H9 (cell line): ENCODE data around the gene SNAPC2. TPM values are rescaled to one million over a fixed set of nuclear protein-coding genes. Genes with fewer than 3 reads are reported as not detected.

ENCODE experiments used
- DNase-seq: peaks from one replicate; pipeline ENCODE4 v3.0.0-alpha.2; 2017
- H2AFZ ChIP-seq: one replicate; pipeline ENCODE4 v1.6.1; 2013; ENCODE audit warnings: mild to moderate bottlenecking, low read length, control low read depth, moderate library complexity
- H2AK5ac ChIP-seq: 2 replicates; pipeline ENCODE4 v1.6.1; 2013; ENCODE audit warnings: low read length, control low read depth, mixed read lengths; ENCODE audit not compliant: insufficient read length
- H2BK120ac ChIP-seq: one replicate; pipeline ENCODE4 v1.6.1; 2013; ENCODE audit warnings: low read depth, mild to moderate bottlenecking, low read length, control low read depth, inconsistent platforms; ENCODE audit not compliant: poor library complexity, severe bottlenecking
- H2BK12ac ChIP-seq: 2 replicates; pipeline ENCODE4 v1.6.1; 2013; ENCODE audit warnings: low read length, control low read depth, mixed read lengths, low read depth; ENCODE audit not compliant: insufficient read length
- H2BK15ac ChIP-seq: 2 replicates; pipeline ENCODE4 v1.6.1; 2013; ENCODE audit warnings: low read depth, low read length, control low read depth
- H2BK20ac ChIP-seq: one replicate; pipeline ENCODE4 v1.6.1; 2013; ENCODE audit warnings: low read depth, mild to moderate bottlenecking, low read length, control low read depth, inconsistent platforms; ENCODE audit not compliant: poor library complexity, severe bottlenecking
- H2BK5ac ChIP-seq: 2 replicates; pipeline ENCODE4 v1.6.1; 2013; ENCODE audit warnings: low read length, control low read depth, mixed read lengths; ENCODE audit not compliant: insufficient read length
- H3K14ac ChIP-seq: 2 replicates; pipeline ENCODE4 v1.6.1; 2013; ENCODE audit warnings: low read length, control low read depth; ENCODE audit not compliant: insufficient read depth
- H3K18ac ChIP-seq: 2 replicates; pipeline ENCODE4 v1.6.1; 2013; ENCODE audit warnings: low read depth, mild to moderate bottlenecking, mixed read lengths, low read length, control low read depth; ENCODE audit not compliant: insufficient read length
- H3K23ac ChIP-seq: 2 replicates; pipeline ENCODE4 v1.6.1; 2013; ENCODE audit warnings: low read length, control low read depth, mixed read lengths, low read depth; ENCODE audit not compliant: insufficient read length
- H3K23me2 ChIP-seq: 2 replicates; pipeline ENCODE4 v1.6.1; 2013; ENCODE audit warnings: low read depth, mild to moderate bottlenecking, mixed read lengths, low read length, control low read depth; ENCODE audit not compliant: insufficient read length, poor library complexity, severe bottlenecking
- H3K27ac ChIP-seq: 2 replicates; pipeline ENCODE4 v1.5.1; 2013; ENCODE audit warnings: low read length, control low read depth, mixed read lengths, low read depth; ENCODE audit not compliant: insufficient read length
- H3K27me3 ChIP-seq: 2 replicates; pipeline ENCODE4 v1.6.1; 2013; ENCODE audit warnings: low read length, control low read depth, inconsistent platforms; ENCODE audit not compliant: insufficient read depth
- H3K4ac ChIP-seq: 2 replicates; pipeline ENCODE4 v1.6.1; 2013; ENCODE audit warnings: low read depth, mild to moderate bottlenecking, control low read depth, inconsistent platforms, low read length, moderate library complexity
- H3K4me1 ChIP-seq: 2 replicates; pipeline ENCODE4 v1.6.1; 2013; ENCODE audit warnings: low read length, control low read depth, inconsistent platforms; ENCODE audit not compliant: insufficient read depth
- H3K4me2 ChIP-seq: 2 replicates; pipeline ENCODE4 v1.6.1; 2013; ENCODE audit warnings: low read length, control low read depth, mixed read lengths; ENCODE audit not compliant: insufficient read length, insufficient read depth
- H3K56ac ChIP-seq: 2 replicates; pipeline ENCODE4 v1.6.1; 2013; ENCODE audit warnings: low read depth, mild to moderate bottlenecking, mixed read lengths, low read length, control low read depth; ENCODE audit not compliant: insufficient read length
- H3K79me1 ChIP-seq: 2 replicates; pipeline ENCODE4 v1.6.1; 2013; ENCODE audit warnings: low read depth, mild to moderate bottlenecking, moderate library complexity, low read length, control low read depth, inconsistent platforms; ENCODE audit not compliant: insufficient read depth, poor library complexity, severe bottlenecking
- H3K79me2 ChIP-seq: 2 replicates; pipeline ENCODE4 v1.6.1; 2013; ENCODE audit warnings: low read length, control low read depth, inconsistent platforms; ENCODE audit not compliant: insufficient read depth
- H3K9ac ChIP-seq: 2 replicates; pipeline ENCODE4 v1.6.1; 2013; ENCODE audit warnings: low read length, control low read depth, mixed read lengths; ENCODE audit not compliant: insufficient read length; ENCODE audit errors: extremely low read depth
- H3K9me3 ChIP-seq: one replicate; pipeline ENCODE4 v1.6.1; 2013; ENCODE audit warnings: low read depth, low read length, inconsistent platforms; ENCODE audit not compliant: control insufficient read depth
- H3T11ph ChIP-seq: one replicate; pipeline ENCODE4 v1.6.1; 2013; ENCODE audit warnings: mild to moderate bottlenecking, low read length, control low read depth, inconsistent platforms
- H4K20me1 ChIP-seq: one replicate; pipeline ENCODE4 v1.6.1; 2013; ENCODE audit not compliant: control insufficient read depth, insufficient read length, insufficient read depth
- H4K5ac ChIP-seq: 2 replicates; pipeline ENCODE4 v1.6.1; 2013; ENCODE audit warnings: low read depth, mild to moderate bottlenecking, mixed read lengths, low read length, control low read depth; ENCODE audit not compliant: insufficient read length
- H4K8ac ChIP-seq: replicated peaks from 2 replicates; pipeline ENCODE4 v1.6.1; 2013; ENCODE audit warnings: low read length, control low read depth, mixed read lengths, low read depth; ENCODE audit not compliant: insufficient read length
- H4K91ac ChIP-seq: 2 replicates; pipeline ENCODE4 v1.6.1; 2013; ENCODE audit warnings: low read depth, mild to moderate bottlenecking, moderate library complexity, mixed read lengths, low read length, control low read depth; ENCODE audit not compliant: insufficient read length
- H3K27ac Mint-ChIP-seq, 3 experiments: 2 replicates in 2 of 3; 3 replicates in 1 of 3; pipeline ENCODE4 v1.8.0; 2020 to 2021; ENCODE audit warnings: mixed read lengths in 3 of 3, mild to moderate bottlenecking in 1 of 3, moderate library complexity in 1 of 3
- H3K27me3 Mint-ChIP-seq: 2 replicates; pipeline ENCODE4 v1.8.0; 2021; ENCODE audit warnings: low read depth, mild to moderate bottlenecking, moderate library complexity, mixed read lengths
- H3K36me3 Mint-ChIP-seq, 3 experiments: 2 replicates in 2 of 3; 3 replicates in 1 of 3; pipeline ENCODE4 v1.8.0; 2020 to 2021; ENCODE audit warnings: low read depth in 3 of 3, mixed read lengths in 3 of 3; ENCODE audit not compliant: insufficient read depth in 1 of 3
- H3K4me1 Mint-ChIP-seq, 2 experiments: 2 replicates each; pipeline ENCODE4 v1.8.0; 2020; ENCODE audit warnings: mixed read lengths in 2 of 2
- H3K4me3 Mint-ChIP-seq, 2 experiments: 2 replicates in 1 of 2; 3 replicates in 1 of 2; pipeline ENCODE4 v1.8.0; 2020 to 2021; ENCODE audit warnings: mild to moderate bottlenecking in 2 of 2, mixed read lengths in 2 of 2, moderate library complexity in 1 of 2
- H3K9me3 Mint-ChIP-seq, 2 experiments: 2 replicates in 1 of 2; 3 replicates in 1 of 2; pipeline ENCODE4 v1.8.0; 2020; ENCODE audit warnings: mild to moderate bottlenecking in 2 of 2, mixed read lengths in 2 of 2, moderate library complexity in 1 of 2
- WGBS: extraction: QIAGEN DNeasy Blood & Tissue Kit; methylation state at CpG from one replicate; pipeline ENCODE4 v1.1.7; 2013; ENCODE audit warnings: missing lambda C conversion rate, low lambda C conversion rate, mixed read lengths; ENCODE audit not compliant: insufficient read length; ENCODE audit errors: extremely low coverage; 5-methylcytosine and 5-hydroxymethylcytosine counted together
- total RNA-seq: library from RNA; stranded (reverse); gene quantifications from 2 replicates; pipeline ENCODE4 v1.2.1, GENCODE V29; 2021
- TF ChIP-seq, protein P1 (sequence below): fragments of 200-600 bp; sonication (generic); conservative IDR thresholded peaks from 3 replicates; pipeline ENCODE4 v1.8.0; 2021; ENCODE audit warnings: antibody characterized with exemption, mild to moderate bottlenecking

SNAPC2 gene
- total RNA-seq, 1 experiment from 2014 or later: 17.8 TPM

DNA sequence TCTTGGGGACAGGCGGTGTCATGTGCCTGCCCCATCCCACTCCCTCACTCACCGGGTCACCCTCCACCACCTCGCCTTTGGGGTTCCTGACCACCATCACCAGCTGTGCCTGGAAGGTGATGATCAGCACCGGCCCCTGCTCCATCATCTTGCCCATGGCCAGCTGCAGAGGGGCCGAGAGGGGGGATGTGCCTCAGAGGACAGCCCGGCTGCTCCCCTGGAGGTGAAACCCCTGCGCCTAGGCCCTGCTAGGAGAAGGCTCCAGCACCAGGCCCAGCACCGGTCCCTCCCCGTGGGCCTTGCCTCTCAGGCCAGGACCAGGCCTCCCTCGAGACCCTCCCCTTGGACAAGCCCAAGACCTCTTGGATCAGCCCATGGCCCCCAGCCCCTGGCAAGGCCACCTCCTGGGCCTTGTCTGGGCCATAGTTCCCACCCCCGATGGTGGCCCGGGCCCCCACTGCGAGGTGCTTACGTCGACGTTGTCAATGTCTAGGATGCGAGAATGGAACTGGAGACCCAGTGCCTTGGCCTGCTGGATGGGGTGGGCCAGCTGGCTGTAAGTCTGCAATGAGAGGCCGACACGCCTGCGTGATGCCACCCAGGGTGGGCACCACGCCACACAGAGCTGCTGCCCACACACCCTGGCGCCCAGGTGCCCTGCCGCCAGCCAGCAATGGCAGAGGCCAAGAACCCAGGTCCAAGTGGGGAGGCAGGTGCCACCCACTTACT is 7.6 kb downstream of the SNAPC2 start:
- Histone ChIP-seq H3K9me3 (no peaks in the 10 kb centered on the region), H2BK120ac (no peak overlapping the region), H3K4ac (no peak overlapping the region), H3K4me1 (0 out of 2 replicates have a peak, but pooled peaks cover 4% of the 10 kb centered on the region), H4K8ac (no peak overlapping the region), H3K14ac (no peak overlapping the region), H3K23me2 (no peaks in the 10 kb centered on the region), H3K4me2 (no peak overlapping the region), H2BK12ac (no peak overlapping the region), H3K9ac (no peak overlapping the region), H2BK15ac (no peak overlapping the region), H3T11ph (no peak overlapping the region), H4K20me1 (no peaks in the 10 kb centered on the region), H3K23ac (no peak overlapping the region), H4K91ac (no peak overlapping the region), H3K79me1 (no peaks in the 10 kb centered on the region), H3K79me2 (no peaks in the 10 kb centered on the region), H3K27me3 (no peaks in the 10 kb centered on the region), H2BK20ac (no peak overlapping the region), H4K5ac (no peak overlapping the region), H2AFZ (no peak overlapping the region), H2AK5ac (no peak overlapping the region), H3K27ac (no peak overlapping the region), H3K56ac (no peak overlapping the region), H2BK5ac (no peak overlapping the region), H3K18ac (no peak overlapping the region)
- no peaks in the 10 kb centered on the region for H3K27me3 Mint-ChIP-seq
- H3K4me3 Mint-ChIP-seq: peak overlapping the region in 1 of 2 experiments; percentile 50; a peak in 2 of 5 replicates
- DNase-seq: no peak
- H3K9me3 Mint-ChIP-seq: no peaks in the 10 kb centered on the region
- H3K4me1 Mint-ChIP-seq: peaks cover 6 to 11% of the 10 kb centered on the region in 2 experiments
- no CpG with 5 or more reads among the region's 23 CpGs for WGBS
- H3K27ac Mint-ChIP-seq: peak overlapping the region in 1 of 3 experiments; percentile 6; a peak in 1 of 7 replicates
- peaks cover 2 to 51% (median 26%) of the 10 kb centered on the region in 3 experiments; a peak in 6 of 7 replicates for H3K36me3 Mint-ChIP-seq
- TF ChIP-seq, protein P1, sequence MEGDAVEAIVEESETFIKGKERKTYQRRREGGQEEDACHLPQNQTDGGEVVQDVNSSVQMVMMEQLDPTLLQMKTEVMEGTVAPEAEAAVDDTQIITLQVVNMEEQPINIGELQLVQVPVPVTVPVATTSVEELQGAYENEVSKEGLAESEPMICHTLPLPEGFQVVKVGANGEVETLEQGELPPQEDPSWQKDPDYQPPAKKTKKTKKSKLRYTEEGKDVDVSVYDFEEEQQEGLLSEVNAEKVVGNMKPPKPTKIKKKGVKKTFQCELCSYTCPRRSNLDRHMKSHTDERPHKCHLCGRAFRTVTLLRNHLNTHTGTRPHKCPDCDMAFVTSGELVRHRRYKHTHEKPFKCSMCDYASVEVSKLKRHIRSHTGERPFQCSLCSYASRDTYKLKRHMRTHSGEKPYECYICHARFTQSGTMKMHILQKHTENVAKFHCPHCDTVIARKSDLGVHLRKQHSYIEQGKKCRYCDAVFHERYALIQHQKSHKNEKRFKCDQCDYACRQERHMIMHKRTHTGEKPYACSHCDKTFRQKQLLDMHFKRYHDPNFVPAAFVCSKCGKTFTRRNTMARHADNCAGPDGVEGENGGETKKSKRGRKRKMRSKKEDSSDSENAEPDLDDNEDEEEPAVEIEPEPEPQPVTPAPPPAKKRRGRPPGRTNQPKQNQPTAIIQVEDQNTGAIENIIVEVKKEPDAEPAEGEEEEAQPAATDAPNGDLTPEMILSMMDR: no peak
